ENCODE results near the gene VIPR2. TPM values are rescaled to one million over a fixed set of nuclear protein-coding genes. Genes with fewer than 3 reads are reported as not detected.

The VIPR2 gene
- total and polyA plus RNA-seq, 3 donors from 2014 or later: 2.5 to 5.3 (median 4.9) TPM

GRCh38 chr7:159156436-159157245 is 12.0 kb upstream of the VIPR2 start:
- Histone ChIP-seq H3K4me3 (no peak overlapping the region), H3K9me3 (no peaks in the 10 kb centered on the region), H3K27me3 (no peaks in the 10 kb centered on the region), H3K27ac (no peak overlapping the region), H3K36me3 (ENCODE audit: low read depth, missing control alignments) (no peaks in the 10 kb centered on the region), H3K4me1 (no peaks in the 10 kb centered on the region)
- TF ChIP-seq POLR2A (IDR thresholded peaks at IDR 0.05) (no peak), CTCF (IDR thresholded peaks at IDR 0.05) (no peak)
- 90 to 93% methylated on average over 23 of the region's 23 CpGs for WGBS, 2 donors
- DNase-seq: no peak
- intact Hi-C loops (cut with DNase I; ENCODE audit: low total_unique reads): no loop called here

GRCh38 chr7:159155410-159155809 is 10.7 kb upstream of the VIPR2 start:
- DNase-seq: no peak
- intact Hi-C loops (cut with DNase I; ENCODE audit: low total_unique reads): no loop called here
- no peak for TF ChIP-seq CTCF (IDR thresholded peaks at IDR 0.05)
- TF ChIP-seq POLR2A (IDR thresholded peaks at IDR 0.05): no peak
- no peak overlapping the region for H3K4me3 ChIP-seq
- no peaks in the 10 kb centered on the region for H3K27me3 ChIP-seq
- WGBS, 2 donors: 68 to 82% methylated on average over 3 to 9 of the region's 9 CpGs
- H3K36me3 ChIP-seq (ENCODE audit: low read depth, missing control alignments): no peaks in the 10 kb centered on the region
- no peaks in the 10 kb centered on the region for H3K9me3 ChIP-seq
- no peak overlapping the region for H3K27ac ChIP-seq
- no peaks in the 10 kb centered on the region for H3K4me1 ChIP-seq

- 93 to 94% methylated on average over 14 of the region's 17 CpGs for WGBS, 2 donors
- H3K27me3 ChIP-seq: no peaks in the 10 kb centered on the region
- DNase-seq: no peak
- H3K36me3 ChIP-seq (ENCODE audit: low read depth, missing control alignments): no peaks in the 10 kb centered on the region
- H3K4me3 ChIP-seq: no peak overlapping the region
- H3K9me3 ChIP-seq: no peaks in the 10 kb centered on the region
- no peaks in the 10 kb centered on the region for H3K4me1 ChIP-seq
- TF ChIP-seq POLR2A (IDR thresholded peaks at IDR 0.05): no peak
- no peak for TF ChIP-seq CTCF (IDR thresholded peaks at IDR 0.05)
- intact Hi-C loops (cut with DNase I; ENCODE audit: low total_unique reads): no loop called here
- H3K27ac ChIP-seq: no peak overlapping the region
Measured at GRCh38 chr7:159154243-159154642, 9.6 kb upstream of the VIPR2 start.

GRCh38 chr7:159153511-159153910 is 8.8 kb upstream of the VIPR2 start:
- 89 to 91% methylated on average over 9 of the region's 9 CpGs for WGBS, 2 donors
- no peak for DNase-seq
- no peak overlapping the region for H3K27ac ChIP-seq
- intact Hi-C loops (cut with DNase I; ENCODE audit: low total_unique reads): no loop called here
- no peaks in the 10 kb centered on the region for H3K4me1 ChIP-seq
- no peak overlapping the region for H3K4me3 ChIP-seq
- TF ChIP-seq POLR2A (IDR thresholded peaks at IDR 0.05) (no peak), CTCF (IDR thresholded peaks at IDR 0.05) (no peak)
- H3K36me3 ChIP-seq (ENCODE audit: low read depth, missing control alignments): no peaks in the 10 kb centered on the region
- H3K9me3 ChIP-seq: no peaks in the 10 kb centered on the region
- no peaks in the 10 kb centered on the region for H3K27me3 ChIP-seq

GRCh38 chr7:159152816-159153215 is 8.1 kb upstream of the VIPR2 start:
- no peaks in the 10 kb centered on the region for H3K4me1 ChIP-seq
- no peak for TF ChIP-seq POLR2A (IDR thresholded peaks at IDR 0.05)
- TF ChIP-seq CTCF (IDR thresholded peaks at IDR 0.05): no peak
- WGBS, 2 donors: 89 to 93% methylated on average over 13 of the region's 13 CpGs
- no peak overlapping the region for H3K4me3 ChIP-seq
- H3K27me3 ChIP-seq: no peaks in the 10 kb centered on the region
- no peaks in the 10 kb centered on the region for H3K36me3 ChIP-seq (ENCODE audit: low read depth, missing control alignments)
- no peak overlapping the region for H3K27ac ChIP-seq
- intact Hi-C loops (cut with DNase I; ENCODE audit: low total_unique reads): no loop called here
- no peak for DNase-seq
- no peaks in the 10 kb centered on the region for H3K9me3 ChIP-seq
